Subcutaneous adipose tissue (tissue), 4 donors: ENCODE measurements around the gene DNAH7. TPM values are rescaled to one million over a fixed set of nuclear protein-coding genes. Genes with fewer than 3 reads are reported as not detected.

Source experiments
- total RNA-seq, 4 donors: library from RNA; depleted of rRNA; stranded (reverse); fragments of >200 nt; gene quantifications; one replicate each; pipeline ENCODE4 v1.1.0, GENCODE V29; 2016
- TF ChIP-seq, protein P1 (sequence below): fragments of 450-650 bp; IDR thresholded peaks from one replicate; pipeline ENCODE4 v1.5.1; 2016; ENCODE audit warnings: low read depth, mild to moderate bottlenecking, control low read depth, antibody characterized with exemption, moderate library complexity

DNAH7 gene
- total RNA-seq, 4 donors from 2014 or later: 0.82 to 2.3 (median 1.8) TPM

DNA sequence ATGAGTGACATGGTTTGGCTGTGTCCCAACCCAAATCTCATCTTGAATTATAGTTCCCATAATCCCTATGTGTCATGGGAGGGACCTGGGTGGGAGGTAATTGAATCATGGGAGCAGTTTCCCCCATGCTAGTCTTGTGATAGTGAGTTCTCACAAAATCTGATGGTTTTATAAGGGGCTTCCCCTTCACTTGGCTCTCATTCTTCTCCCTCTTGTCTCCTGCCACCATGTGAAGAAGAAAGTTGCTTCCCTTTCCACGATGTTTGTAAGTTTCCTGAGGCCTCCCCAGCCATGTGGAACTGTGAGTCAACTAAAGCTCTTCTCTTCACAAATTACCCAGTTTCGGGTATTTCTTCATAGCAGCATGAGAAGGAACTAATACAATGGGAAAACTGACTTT lies 14.0 kb downstream of the DNAH7 start:
- TF ChIP-seq, protein P1, sequence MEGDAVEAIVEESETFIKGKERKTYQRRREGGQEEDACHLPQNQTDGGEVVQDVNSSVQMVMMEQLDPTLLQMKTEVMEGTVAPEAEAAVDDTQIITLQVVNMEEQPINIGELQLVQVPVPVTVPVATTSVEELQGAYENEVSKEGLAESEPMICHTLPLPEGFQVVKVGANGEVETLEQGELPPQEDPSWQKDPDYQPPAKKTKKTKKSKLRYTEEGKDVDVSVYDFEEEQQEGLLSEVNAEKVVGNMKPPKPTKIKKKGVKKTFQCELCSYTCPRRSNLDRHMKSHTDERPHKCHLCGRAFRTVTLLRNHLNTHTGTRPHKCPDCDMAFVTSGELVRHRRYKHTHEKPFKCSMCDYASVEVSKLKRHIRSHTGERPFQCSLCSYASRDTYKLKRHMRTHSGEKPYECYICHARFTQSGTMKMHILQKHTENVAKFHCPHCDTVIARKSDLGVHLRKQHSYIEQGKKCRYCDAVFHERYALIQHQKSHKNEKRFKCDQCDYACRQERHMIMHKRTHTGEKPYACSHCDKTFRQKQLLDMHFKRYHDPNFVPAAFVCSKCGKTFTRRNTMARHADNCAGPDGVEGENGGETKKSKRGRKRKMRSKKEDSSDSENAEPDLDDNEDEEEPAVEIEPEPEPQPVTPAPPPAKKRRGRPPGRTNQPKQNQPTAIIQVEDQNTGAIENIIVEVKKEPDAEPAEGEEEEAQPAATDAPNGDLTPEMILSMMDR: no peak

DNA sequence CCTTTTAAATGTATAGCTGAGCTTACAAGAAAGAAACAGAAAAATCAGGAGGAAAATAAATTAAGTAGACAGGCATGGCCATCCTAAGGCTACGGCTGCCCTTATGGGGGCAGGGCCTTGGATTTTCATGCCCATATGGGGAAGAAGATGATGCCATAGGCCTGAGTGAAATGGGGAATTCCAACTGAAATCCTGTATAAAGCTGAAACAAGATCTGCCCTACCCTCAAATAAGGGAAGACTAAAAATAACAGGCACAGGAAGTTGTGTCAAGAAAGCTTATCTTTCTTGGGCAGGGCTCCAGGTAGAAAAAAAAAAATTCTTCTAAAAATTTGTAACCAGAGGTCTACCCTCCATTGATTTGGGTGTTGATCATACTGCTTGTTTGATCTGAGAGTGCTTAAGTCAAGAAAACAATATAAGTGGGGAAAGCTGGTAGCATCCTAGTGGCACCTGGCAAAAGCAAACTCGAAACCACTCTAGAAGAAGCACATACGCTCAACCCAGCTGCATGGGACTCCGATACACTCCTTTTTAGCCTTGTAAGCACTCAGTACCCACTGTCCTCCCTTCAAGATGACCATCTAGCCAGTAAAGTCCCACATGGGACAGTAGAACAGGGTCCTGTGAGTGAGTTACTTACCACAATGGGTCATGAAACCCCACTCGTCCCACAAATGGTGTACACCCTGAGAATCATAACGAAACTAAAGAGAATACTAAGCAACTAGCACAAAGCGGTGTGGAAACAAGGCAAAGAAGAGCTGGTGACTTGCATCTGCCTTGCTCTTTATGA lies 22.3 kb downstream of the DNAH7 start:
- TF ChIP-seq, protein P1: no peak

DNA sequence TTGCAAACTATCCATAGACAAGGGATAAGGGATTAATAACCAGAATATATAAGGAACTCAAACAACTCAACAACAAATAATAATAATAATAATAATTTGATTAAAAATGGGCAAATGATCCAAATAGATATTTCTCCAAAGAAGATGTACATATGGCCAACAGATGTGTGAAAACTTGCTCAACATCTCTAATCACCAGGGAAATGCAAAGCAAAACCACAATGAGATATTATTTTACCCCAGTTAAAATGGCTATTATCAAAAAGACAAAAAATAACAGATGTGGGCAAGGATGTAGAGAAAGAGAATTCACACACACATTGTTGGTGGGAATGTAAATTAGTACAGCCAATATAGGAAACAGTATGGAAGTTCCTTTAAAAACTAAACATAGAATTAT lies 26.9 kb downstream of the DNAH7 start:
- TF ChIP-seq, protein P1: no peak

DNA sequence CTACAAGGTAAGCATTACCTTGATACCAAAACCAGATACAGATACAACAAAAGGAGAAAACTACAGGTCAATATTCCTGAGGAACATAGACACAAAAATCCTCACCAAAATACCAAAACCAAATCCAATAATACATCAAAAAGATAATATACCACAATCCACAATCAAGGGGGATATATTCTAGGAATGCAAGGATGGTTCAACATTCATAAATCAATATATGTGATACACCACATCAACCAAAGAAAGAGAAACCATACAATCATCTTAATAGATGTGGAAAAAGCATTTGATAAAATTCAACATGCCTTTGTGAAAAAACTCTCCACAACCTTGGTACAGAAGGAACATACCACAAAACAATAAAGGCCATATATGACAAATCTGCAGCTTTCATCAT lies 28.4 kb downstream of the DNAH7 start:
- TF ChIP-seq, protein P1: no peak

DNA sequence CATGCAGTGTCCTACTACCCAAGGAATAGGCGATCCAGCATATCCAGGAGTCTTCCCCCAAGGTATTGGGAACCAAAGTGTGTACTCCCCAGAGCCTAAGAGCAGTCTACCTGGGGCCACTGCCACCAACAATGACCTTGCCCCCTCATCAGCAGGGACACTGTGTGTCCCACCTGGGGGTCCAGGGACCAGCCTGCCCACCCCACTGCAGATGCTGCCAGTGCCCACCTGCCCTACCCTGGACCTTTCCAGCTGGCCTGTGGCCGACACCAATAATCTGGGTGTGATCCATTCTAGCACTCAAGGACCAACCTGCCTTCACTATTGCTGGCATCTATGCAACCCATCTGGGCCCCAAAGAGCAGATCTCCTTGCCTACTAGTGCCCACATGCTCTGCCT lies 32.2 kb downstream of the DNAH7 start:
- TF ChIP-seq, protein P1: no peak

DNA sequence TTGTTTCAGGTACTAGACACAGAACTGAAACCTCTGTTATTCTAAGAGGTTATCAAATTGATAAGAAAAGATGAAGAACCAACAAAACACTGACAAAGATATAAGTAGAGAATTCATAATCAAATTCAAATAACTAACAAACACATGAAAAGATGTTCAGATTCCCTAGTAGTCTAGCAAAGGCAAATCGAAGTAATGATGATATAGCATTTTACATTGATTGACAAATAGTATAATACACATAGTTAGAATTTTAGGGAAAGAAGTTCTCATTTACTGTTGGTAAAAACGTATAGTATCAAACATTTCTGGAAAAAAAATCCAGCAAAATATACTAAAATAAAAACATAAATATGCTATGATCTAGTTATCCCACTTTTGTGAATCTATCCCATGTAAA lies 50.6 kb downstream of the DNAH7 start:
- TF ChIP-seq, protein P1: no peak

DNA sequence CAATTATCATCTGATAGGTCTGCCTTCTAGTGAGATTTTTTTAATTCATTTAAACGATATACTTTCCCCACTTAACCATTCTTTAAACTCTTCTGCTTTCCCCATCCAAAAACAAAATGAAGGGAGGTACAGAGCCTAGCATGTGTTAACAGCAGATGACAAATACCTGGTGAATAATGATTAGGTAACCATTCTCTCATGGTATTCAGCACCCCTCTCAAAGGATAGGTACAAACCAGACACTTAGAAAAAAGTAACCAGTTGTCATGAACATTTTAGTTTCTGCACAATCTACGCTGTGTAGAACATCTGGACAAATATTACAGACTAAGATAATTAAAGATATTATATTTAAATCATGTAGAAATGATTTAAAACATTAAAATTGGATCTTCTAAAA lies 56.3 kb downstream of the DNAH7 start:
- TF ChIP-seq, protein P1: no peak
